AG20443 (cell line): ENCODE data around the gene EMX2.
A peak's percentile ranks its signal among the peaks of the same experiment; 100 is the strongest.
"Not testable (repeated sequence)": the region's sequence is repeated elsewhere in the genome, so short reads cannot be mapped to it uniquely, and the experiment has no call there.

Experiments
- DNase-seq: peaks from one replicate; pipeline ENCODE4 v3.0.0; 2012; ENCODE audit warnings: low spot score, mixed read lengths

Gene EMX2

GRCh38 chr10:117542706-117543224 is at the start of gene EMX2:
Gene EMX2 (plus strand): TSS chr10:117542746. CDS start chr10:117543268, 522 bp downstream.
- DNase-seq: no peak

DNA sequence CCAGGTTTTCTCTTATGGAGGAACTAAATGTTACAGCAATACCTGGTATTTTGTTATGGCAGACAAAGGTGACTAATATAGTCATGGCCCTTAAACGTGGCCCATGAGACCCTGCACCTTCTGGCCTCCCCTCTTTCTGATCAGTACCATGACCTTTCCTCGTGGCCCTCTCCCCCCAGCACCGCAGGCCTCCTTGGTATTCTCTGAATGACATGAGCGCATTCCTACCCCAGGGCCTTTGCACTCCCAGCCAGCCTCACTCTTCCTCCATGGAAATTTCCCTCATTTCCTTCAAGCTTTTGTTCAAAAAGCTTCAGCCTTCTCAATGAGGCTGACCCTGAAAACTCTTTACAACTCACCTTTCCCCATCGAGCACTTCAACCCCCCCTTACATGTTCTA is 46.5 kb upstream of the EMX2 start:
- no peak for DNase-seq

DNA sequence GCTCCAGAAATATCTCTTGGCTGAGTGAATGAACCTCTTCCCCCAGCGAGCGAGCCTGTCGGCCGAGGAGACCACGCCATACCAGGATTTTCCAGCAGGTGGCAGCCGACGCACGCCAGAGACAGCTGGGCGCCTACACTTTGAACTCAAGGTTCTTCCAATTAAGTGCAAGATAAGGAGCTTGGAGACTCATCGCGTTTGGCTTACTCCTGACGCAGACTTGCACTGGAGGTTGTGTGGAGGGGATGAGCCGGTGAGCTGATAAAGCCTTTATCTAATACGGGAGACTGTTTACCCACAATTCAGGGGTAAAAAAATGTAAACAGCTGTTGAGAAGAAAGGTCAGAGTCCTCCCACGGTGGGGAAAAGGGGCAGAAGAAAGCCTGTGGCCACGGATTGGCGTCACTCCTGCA is 45.9 kb upstream of the EMX2 start:
- DNase-seq: peak; percentile 88

GRCh38 chr10:117497736-117498135 is 44.8 kb upstream of the EMX2 start:
- DNase-seq: no peak

GRCh38 chr10:117499248-117500105 is 43.1 kb upstream of the EMX2 start:
- DNase-seq: peak; percentile 64

- no peak for DNase-seq
Measured at GRCh38 chr10:117500456-117500855, 42.1 kb upstream of the EMX2 start.

GRCh38 chr10:117501460-117502035 is 41.0 kb upstream of the EMX2 start:
- DNase-seq: no peak

DNA sequence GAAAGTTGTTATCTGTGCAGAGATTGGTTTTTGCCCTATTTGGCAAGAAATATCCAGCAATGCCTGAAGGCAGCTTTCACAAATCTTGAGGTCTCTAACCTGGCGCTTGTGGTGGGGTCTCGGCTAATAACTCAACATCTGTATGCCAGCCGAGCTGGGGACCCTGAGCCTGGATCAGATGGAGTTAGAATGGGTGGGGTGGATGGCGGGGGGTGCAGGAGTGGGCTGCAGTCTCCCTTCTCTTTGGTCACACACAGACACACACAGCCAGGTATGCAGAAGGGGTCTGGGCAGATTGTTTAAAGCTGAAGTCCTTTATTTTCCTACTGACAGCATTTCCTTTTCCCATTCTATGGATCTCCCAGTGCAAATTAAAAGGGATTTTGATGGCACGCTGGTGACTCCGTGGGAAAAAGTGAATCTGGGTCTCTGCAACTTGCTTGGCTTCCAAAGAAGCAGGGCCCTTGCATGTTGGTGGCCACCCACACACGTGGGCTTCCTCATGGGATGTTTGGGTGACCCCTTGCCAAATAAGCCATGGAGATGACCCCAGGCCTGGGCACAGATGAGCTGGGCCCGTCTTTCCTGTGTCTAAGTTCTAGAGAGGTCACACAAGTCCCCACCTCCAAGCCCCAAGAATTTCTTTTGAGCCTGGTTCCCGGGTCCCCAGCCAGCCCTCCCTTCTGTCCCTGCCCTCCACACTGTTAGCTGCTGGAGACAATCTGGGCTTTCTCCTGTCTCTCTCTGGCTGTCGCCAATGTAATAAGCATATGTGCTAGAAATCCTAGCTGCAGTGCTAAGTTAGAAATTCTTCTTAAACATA is 39.9 kb upstream of the EMX2 start:
- DNase-seq: no peak

DNA sequence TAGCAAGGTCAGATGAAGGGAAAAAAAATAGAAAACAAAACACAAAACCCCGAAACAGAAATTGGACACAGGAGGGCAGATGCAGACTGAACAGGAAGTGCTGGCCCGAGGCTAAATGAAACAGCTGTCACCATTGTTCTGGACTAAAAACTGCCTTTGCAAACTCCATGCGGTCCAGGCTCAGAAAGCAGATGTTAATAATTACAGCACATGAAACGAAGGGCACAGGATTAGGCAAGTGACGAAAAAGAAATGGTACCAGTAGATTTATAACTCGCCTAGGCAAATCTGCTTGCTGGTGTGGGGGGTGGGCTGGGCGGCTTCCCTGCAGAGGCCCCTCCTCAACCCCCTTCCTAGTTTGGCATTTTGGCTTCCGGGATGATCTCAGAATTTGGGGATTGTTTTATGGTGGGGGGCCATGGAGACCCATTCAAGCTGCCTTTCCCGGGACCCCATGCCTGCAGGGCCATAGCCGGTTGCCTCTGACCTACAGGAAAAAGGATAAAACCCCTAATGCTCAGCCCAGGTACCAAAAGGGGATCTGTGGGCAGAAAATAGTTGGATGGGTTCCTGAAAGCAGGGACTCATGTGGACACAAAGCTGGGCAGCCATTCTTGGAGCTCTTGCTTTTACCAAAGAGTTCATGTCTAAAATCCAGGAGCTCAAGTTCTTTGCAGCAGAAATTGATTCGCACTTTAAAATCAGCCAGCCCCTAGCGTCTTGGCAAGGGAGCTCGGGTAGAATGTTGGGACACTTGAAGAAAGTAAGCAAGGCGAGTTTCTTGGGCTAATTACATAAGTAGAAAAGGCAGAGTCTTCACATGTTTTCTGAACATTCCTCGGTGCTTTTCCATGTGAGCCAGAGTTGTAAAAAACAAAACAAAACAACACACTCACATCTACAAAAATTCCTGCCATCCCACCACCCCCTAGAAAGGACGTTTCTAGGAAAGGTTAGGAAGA is 39.0 kb upstream of the EMX2 start:
- peak; percentile 74 for DNase-seq

- DNase-seq: no peak
Measured at GRCh38 chr10:117504562-117504961, 38.0 kb upstream of the EMX2 start.

DNA sequence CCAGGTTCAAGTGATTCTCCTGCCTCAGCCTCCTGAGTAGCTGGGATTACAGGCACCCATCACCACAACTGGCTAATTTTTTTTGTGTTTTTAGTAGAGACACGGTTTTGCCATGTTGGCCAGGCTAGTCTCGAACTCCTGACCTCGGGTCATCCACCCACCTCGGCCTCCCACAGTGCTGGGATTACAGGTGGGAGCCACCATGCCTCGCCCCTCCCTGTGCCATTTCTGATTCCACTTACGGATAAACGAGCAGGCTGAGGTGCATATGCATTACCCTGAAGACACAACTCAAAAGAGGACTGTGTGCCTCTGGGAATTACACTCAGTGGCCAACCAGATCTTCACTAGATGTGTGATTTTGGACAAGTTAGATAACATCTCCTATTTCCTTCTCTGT is 35.5 kb upstream of the EMX2 start:
- DNase-seq: not testable (repeated sequence)

DNA sequence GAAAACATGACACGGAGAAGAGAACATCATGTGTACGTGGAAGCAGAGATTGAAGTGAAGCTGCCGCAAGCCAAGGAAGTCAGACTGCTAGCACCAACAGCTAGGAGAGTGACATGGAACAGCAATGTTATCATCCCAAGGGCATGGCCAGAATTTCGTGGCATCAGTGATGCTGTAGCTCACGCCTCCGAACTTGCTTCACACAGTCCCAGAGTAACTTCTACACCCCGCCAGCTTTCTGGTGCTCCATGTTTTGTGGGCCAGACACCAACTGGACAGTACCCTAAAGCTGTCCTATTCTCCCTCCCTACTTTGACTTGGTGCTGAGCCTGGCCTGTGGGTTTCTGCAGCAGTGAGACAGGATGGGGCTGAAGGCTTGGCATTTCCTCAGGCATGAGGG is 33.0 kb upstream of the EMX2 start:
- no peak for DNase-seq

- DNase-seq: no peak
Measured at GRCh38 chr10:117511601-117512390, 30.8 kb upstream of the EMX2 start.

- DNase-seq: no peak
Measured at GRCh38 chr10:117514971-117515370, 27.6 kb upstream of the EMX2 start.

DNA sequence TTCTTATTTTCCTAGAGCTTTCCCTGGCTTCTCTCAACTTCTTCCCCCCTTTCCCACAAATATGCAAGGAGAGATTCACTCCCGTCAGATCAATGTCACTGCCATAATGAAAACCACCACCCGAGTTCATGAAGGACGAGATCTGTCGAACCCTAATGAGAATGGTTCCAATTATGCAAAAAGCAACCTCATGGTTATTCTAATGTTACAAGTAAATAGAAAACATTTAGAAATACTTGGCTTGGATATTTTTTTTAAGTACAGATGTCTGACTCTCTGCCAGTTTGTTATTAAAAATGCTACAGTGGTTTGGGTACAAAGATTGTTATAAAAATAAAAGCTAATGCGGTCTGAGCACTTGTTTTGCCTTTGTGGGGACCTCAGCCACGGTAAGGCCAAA is 25.9 kb upstream of the EMX2 start:
- no peak for DNase-seq

DNA sequence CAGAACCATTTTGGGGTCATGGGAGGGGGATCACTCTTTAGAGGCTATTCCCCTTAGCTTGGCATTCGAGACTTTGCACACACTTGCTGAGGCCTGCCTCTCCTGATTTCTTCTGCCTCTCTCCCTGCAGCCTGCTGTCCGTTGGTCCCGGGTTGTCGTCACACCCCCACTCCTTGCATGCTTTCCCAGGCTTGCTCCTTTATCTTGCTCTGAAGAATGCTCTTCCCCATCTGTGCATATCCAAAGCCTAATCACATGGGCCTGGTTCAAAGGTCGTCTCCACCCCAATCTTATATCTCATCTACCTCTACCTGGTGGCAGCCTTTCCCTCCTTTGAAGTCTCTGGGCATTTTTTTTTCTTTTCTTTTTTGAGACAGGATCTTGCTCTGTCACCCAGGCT is 24.3 kb upstream of the EMX2 start:
- no peak for DNase-seq

GRCh38 chr10:117519286-117519685 is 23.3 kb upstream of the EMX2 start:
- DNase-seq: no peak

- DNase-seq: no peak
Measured at GRCh38 chr10:117519879-117520278, 22.7 kb upstream of the EMX2 start.

- DNase-seq: peak; percentile 57
Measured at GRCh38 chr10:117530791-117531190, 11.8 kb upstream of the EMX2 start.

GRCh38 chr10:117531371-117532002 is 11.1 kb upstream of the EMX2 start:
- no peak for DNase-seq
